ENCODE data around the gene PITPNM3.

DNA sequence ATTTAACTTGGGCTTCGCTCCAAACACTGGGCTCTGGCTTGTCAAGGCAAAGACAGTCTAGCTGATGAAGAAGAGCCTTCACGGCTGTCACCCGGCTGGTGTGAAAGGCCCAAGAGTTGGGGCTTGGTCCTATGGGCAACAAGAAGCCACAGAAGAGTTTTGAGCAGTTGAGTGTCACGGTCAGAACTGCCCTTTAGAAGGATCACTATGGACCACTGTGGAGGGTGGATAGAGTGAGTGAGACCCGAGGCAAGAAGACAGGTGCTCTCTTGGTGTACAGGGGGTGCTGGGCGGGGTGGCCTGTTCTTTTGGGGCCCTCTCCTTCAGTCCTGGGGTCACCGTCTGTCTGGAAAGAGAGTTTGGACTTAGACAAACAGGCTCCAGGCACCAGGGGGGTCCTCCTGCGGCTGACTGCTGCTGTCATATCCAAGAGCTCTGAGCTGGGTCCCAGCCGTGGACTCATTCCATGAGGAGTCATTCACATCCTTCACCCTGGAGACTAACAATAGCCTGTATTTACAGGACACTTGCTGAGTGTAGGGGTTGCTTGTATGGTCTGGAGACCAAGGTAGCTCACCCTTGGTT is 109.7 kb downstream of the PITPNM3 start:
- no peak for TF ChIP-seq CTCF (IDR thresholded peaks at IDR 0.05)
- no peak for TF ChIP-seq POLR2A (IDR thresholded peaks at IDR 0.05)
- no peak for TF ChIP-seq EP300 (IDR thresholded peaks at IDR 0.05)

Measured in gastroesophageal sphincter (tissue), 3 donors.